SK-N-MC (cell line): Measurements from ENCODE around the gene NFRKB.
A peak's percentile ranks its signal among the peaks of the same experiment; 100 is the strongest.
"Not testable (repeated sequence)": the region's sequence is repeated elsewhere in the genome, so short reads cannot be mapped to it uniquely, and the experiment has no call there.

Source experiments
- DNase-seq: peaks from one replicate; pipeline ENCODE4 v3.0.0-alpha.2; 2011; ENCODE audit warnings: low read depth, low spot score
- H3K27ac ChIP-seq: fragments of 200-600 bp; sonication (generic); 2 replicates; pipeline ENCODE4 v1.5.1; 2016; ENCODE audit warnings: mixed run types
- H3K36me3 ChIP-seq: fragments of 200-600 bp; sonication (generic); 2 replicates; pipeline ENCODE4 v1.6.1; 2017; ENCODE audit warnings: antibody characterized with exemption, low read length, mixed read lengths; ENCODE audit not compliant: insufficient read depth
- H3K4me3 ChIP-seq: fragments of 200-600 bp; sonication (generic); 2 replicates; pipeline ENCODE4 v1.5.1; 2016
- H3K9ac ChIP-seq: fragments of 200-600 bp; sonication (generic); 2 replicates; pipeline ENCODE4 v1.8.0; 2017; ENCODE audit warnings: mixed run types, mixed read lengths; ENCODE audit not compliant: insufficient read length
- H3K9me3 ChIP-seq: fragments of 200-600 bp; sonication (generic); 2 replicates; pipeline ENCODE4 v1.6.1; 2017; ENCODE audit warnings: low read depth, mild to moderate bottlenecking, antibody characterized with exemption, low read length, moderate library complexity, mixed read lengths
- EZH2 ChIP-seq: fragments of 200-600 bp; sonication (generic); IDR thresholded peaks from one replicate; pipeline ENCODE4 v1.6.1; 2017; ENCODE audit warnings: antibody characterized with exemption
- FOXP2 ChIP-seq: optimal IDR thresholded peaks from 2 replicates; pipeline ENCODE3; 2011; ENCODE audit warnings: mild to moderate bottlenecking, moderate library complexity; ENCODE audit not compliant: insufficient read depth; ENCODE audit errors: extremely low read length, control extremely low read depth
- POLR2AphosphoS5 ChIP-seq: IDR thresholded peaks from 2 replicates; pipeline ENCODE4 v1.6.1; 2012; ENCODE audit warnings: mild to moderate bottlenecking, low read depth, low read length, borderline replicate concordance

NFRKB gene

GRCh38 chr11:129856036-129856435 lies 39.3 kb downstream of the NFRKB start:
- Histone ChIP-seq H3K36me3 (peaks cover 4% of the 10 kb centered on the region; the same call in 1 of the 2 replicates), H3K9ac (no peak overlapping the region), H3K27ac (no peak overlapping the region), H3K9me3 (no peaks in the 10 kb centered on the region), H3K4me3 (no peak overlapping the region)
- no peak for TF ChIP-seq POLR2AphosphoS5
- no peak for TF ChIP-seq EZH2
- no peak for TF ChIP-seq FOXP2
- DNase-seq: no peak

GRCh38 chr11:129855086-129855485 lies 40.3 kb downstream of the NFRKB start:
- H3K4me3 ChIP-seq: no peak overlapping the region
- no peak for TF ChIP-seq EZH2
- no peak for TF ChIP-seq POLR2AphosphoS5
- no peak for TF ChIP-seq FOXP2
- H3K36me3 ChIP-seq: no peaks in the 10 kb centered on the region; the same call in 1 of the 2 replicates
- no peak overlapping the region for H3K27ac ChIP-seq
- H3K9ac ChIP-seq: no peak overlapping the region
- no peak for DNase-seq
- H3K9me3 ChIP-seq: no peaks in the 10 kb centered on the region

GRCh38 chr11:129854232-129854805 lies 41.1 kb downstream of the NFRKB start:
- H3K9ac ChIP-seq: no peak overlapping the region
- no peaks in the 10 kb centered on the region for H3K36me3 ChIP-seq
- TF ChIP-seq EZH2: no peak
- TF ChIP-seq FOXP2: no peak
- no peak for TF ChIP-seq POLR2AphosphoS5
- no peak for DNase-seq
- no peak overlapping the region for H3K27ac ChIP-seq
- H3K4me3 ChIP-seq: no peak overlapping the region
- no peaks in the 10 kb centered on the region for H3K9me3 ChIP-seq

GRCh38 chr11:129853518-129854231 lies 41.7 kb downstream of the NFRKB start:
- Histone ChIP-seq H3K36me3 (no peaks in the 10 kb centered on the region), H3K4me3 (no peak overlapping the region), H3K9me3 (no peaks in the 10 kb centered on the region), H3K9ac (no peak overlapping the region), H3K27ac (no peak overlapping the region)
- DNase-seq: no peak
- TF ChIP-seq FOXP2: no peak
- TF ChIP-seq EZH2: no peak
- TF ChIP-seq POLR2AphosphoS5: no peak

GRCh38 chr11:129852125-129852740 lies 43.1 kb downstream of the NFRKB start:
- Histone ChIP-seq H3K36me3 (no peaks in the 10 kb centered on the region), H3K27ac (no peak overlapping the region), H3K9me3 (no peaks in the 10 kb centered on the region), H3K9ac (no peak overlapping the region), H3K4me3 (no peak overlapping the region)
- no peak for DNase-seq
- no peak for TF ChIP-seq FOXP2
- no peak for TF ChIP-seq POLR2AphosphoS5
- TF ChIP-seq EZH2: no peak

- TF ChIP-seq EZH2 (no peak), POLR2AphosphoS5 (no peak), FOXP2 (no peak)
- H3K9me3 ChIP-seq: no peaks in the 10 kb centered on the region
- no peak overlapping the region for H3K4me3 ChIP-seq
- no peak overlapping the region for H3K27ac ChIP-seq
- no peaks in the 10 kb centered on the region for H3K36me3 ChIP-seq
- no peak for DNase-seq
- no peak overlapping the region for H3K9ac ChIP-seq
Measured at GRCh38 chr11:129849447-129850130, 45.8 kb downstream of the NFRKB start.

- not testable (repeated sequence) for H3K9me3 ChIP-seq, H3K36me3 ChIP-seq, H3K9ac ChIP-seq, H3K4me3 ChIP-seq, H3K27ac ChIP-seq, DNase-seq
Measured at GRCh38 chr11:129847361-129847760, 48.0 kb downstream of the NFRKB start.

GRCh38 chr11:129846508-129847335 lies 48.7 kb downstream of the NFRKB start:
- TF ChIP-seq POLR2AphosphoS5 (no peak), EZH2 (no peak), FOXP2 (no peak)
- Histone ChIP-seq H3K27ac (no peak overlapping the region), H3K36me3 (no peaks in the 10 kb centered on the region), H3K9me3 (no peaks in the 10 kb centered on the region), H3K4me3 (no peak overlapping the region), H3K9ac (no peak overlapping the region)
- DNase-seq: peak; percentile 5
